GM20000 (cell line): ENCODE measurements around the gene DPP6.

Experiments used
- DNase-seq: peaks from one replicate; pipeline ENCODE4 v3.0.0; 2012; ENCODE audit warnings: low spot score
- CTCF ChIP-seq: IDR thresholded peaks from 2 replicates; pipeline ENCODE4 v1.5.1; 2012; ENCODE audit warnings: mild to moderate bottlenecking, control low read depth; ENCODE audit errors: extremely low read depth, missing control alignments

The DPP6 gene

GRCh38 chr7:154559454-154559853 lies 507.3 kb downstream of the DPP6 start:
- DNase-seq: no peak
- TF ChIP-seq CTCF: no peak

DNA sequence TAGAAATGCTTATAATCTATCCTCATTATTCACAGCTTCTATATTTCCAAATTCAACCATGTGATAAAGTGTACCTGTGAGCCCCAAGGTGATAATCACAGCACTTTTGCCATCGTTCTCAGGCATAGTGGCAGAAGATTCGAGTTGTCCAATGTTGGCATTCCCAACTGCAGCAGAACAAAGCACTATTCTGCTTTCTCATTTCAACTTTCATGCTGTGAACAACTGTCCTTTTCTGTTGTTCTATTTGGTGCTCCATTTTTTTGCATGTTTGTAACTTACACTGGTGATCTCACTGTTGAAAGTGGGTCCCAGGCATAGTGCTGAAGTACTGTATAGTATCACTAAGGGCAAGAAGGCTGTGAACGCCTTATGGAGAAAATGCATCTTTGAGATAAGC lies 512.5 kb downstream of the DPP6 start:
- no peak for DNase-seq
- TF ChIP-seq CTCF: no peak

GRCh38 chr7:154566877-154567276 lies 514.7 kb downstream of the DPP6 start:
- TF ChIP-seq CTCF: no peak
- no peak for DNase-seq

DNA sequence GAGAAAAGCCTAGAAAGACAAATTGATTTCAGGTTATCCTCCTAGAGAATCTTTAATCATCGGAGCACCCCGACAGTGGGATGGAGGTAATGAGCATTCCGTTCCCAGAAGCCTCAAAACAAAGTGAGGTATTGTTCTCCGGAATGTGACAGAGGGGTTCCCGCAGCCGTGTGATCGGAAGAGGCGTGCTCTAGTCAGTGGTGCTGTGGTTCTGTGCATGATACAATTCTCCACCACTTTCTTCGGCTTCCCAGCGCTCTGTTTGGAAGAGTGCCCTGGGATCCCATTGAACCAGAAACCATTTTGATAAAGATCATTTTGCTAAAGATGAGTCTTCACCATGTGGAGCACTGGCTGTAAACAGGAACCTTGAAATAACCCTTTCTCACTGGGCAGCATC lies 516.1 kb downstream of the DPP6 start:
- no peak for DNase-seq
- no peak for TF ChIP-seq CTCF

DNA sequence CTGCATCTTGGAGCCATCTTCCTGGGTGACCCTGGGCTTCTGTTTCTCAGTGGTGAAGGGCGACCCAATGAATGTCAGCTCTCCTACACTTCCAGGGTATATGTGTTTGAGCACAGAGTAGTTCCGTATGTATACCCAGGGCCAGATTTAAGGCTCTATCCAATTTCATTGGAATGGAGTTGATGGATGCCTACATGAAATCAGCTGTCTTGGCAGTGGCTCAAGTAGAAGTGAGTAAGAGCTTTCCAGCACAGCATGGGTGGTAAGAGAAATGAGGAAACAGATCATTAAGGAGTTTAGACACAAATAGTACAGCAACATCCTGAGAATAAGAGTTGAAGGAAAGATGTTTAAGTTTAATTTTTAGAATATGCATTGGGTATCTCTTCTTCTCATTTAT lies 517.7 kb downstream of the DPP6 start:
- no peak for TF ChIP-seq CTCF
- no peak for DNase-seq

DNA sequence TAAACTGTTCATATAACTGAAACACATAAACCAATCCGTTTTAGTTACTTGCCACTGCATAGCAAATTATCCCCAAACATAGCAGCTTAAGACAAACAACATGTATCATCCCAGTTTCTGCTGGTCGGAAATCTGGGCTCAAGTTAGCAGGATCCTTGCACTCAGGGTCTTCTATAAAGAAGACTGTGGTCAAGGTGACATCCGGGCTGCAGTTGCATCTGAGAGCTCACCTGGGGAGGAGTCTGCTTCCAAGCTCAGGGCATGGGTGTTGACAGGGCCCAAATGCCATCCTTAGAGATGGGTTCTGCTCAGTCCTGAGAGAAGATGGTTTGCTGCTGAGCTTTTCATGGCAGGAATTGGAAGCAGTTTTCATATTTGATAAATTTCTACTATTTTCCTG lies 519.6 kb downstream of the DPP6 start:
- no peak for TF ChIP-seq CTCF
- DNase-seq: no peak

GRCh38 chr7:154574235-154574634 lies 522.0 kb downstream of the DPP6 start:
- no peak for DNase-seq
- TF ChIP-seq CTCF: no peak
